A549 treated with Hydrocortisone at 1 μM for 4 hours (cell line): Measurements from ENCODE around the gene PROKR1. TPM values are rescaled to one million over a fixed set of nuclear protein-coding genes. Genes with fewer than 3 reads are reported as not detected.

Source experiments
- total RNA-seq: library from RNA; stranded (reverse); fragments of 200-300 nt; extraction: Qiagen RNA extraction; gene quantifications from 5 replicates; pipeline ENCODE4 v1.2.3, GENCODE V29; 2022

The PROKR1 gene
- total RNA-seq: not detected in 5 replicates

DNA sequence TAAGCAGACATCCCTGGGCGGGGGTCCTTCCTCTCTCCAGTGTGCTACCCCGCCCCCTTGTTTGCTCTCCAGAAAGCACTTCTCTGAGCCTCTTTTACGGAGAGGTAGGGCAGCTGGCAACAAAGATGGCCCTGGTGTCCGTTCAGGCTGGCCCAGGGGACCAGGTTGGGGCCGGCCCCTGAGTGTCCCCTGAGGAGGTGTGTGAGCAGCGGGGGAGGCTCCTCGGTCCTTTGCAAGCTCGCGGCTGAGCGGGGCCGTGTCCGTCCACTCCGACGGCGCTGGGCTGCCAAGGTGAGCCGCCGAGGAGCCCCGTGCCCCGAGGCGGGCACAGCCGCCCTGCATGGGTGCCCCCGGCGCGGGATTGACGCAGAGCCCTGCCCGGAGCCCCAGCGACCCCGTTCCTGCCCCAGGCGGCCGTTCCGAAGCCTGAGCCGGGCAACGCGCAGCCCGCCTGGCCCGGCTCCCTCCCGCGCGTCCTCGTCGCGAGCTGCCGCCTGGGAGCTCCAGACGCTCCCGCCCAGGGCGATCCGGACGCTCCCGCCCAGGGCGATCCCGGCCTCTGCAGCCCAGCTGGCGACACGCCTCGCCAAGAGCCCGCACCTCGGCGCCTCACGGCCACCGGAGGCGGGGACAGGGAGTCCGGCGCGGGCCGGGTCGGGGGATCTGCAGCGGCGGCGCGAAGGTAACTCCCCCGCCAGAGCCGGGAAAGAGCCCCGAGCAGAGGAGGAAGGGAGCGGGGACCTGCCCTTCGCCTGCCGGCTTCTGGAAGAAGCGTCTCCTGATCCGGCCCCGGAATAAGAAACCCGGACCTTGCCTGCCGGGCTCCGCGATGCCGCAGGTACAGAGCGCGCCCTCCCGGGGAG lies at the start of gene PROKR1:
PROKR1 (plus strand) TSS at position 569 of the 863 bp plus-strand sequence. CDS start 2,243 bp downstream, outside the sequence.

Other genes with a start within 250 kb of the PROKR1 start
- gene FBXO48, start 176.3 kb upstream of the PROKR1 start, total RNA-seq: 0.45 to 0.59 TPM (median 0.56 TPM) in 5 replicates
- 0.51 to 0.70 TPM (median 0.66 TPM) in 5 replicates for gene APLF, start 176.0 kb upstream of the PROKR1 start, total RNA-seq
- 0.18 to 0.39 TPM (median 0.26 TPM) in 5 replicates for gene ARHGAP25, start 91.2 kb downstream of the PROKR1 start, total RNA-seq
- gene BMP10, start 227.8 kb downstream of the PROKR1 start, total RNA-seq: not detected in 5 replicates